ENCODE results near the gene PPARD. TPM values are rescaled to one million over a fixed set of nuclear protein-coding genes. Genes with fewer than 3 reads are reported as not detected.

Gene PPARD
- polyA plus RNA-seq, 2 of the 4 experiments (the other 2 are of a cell fraction), result 3.8 to 5.9 TPM

DNA sequence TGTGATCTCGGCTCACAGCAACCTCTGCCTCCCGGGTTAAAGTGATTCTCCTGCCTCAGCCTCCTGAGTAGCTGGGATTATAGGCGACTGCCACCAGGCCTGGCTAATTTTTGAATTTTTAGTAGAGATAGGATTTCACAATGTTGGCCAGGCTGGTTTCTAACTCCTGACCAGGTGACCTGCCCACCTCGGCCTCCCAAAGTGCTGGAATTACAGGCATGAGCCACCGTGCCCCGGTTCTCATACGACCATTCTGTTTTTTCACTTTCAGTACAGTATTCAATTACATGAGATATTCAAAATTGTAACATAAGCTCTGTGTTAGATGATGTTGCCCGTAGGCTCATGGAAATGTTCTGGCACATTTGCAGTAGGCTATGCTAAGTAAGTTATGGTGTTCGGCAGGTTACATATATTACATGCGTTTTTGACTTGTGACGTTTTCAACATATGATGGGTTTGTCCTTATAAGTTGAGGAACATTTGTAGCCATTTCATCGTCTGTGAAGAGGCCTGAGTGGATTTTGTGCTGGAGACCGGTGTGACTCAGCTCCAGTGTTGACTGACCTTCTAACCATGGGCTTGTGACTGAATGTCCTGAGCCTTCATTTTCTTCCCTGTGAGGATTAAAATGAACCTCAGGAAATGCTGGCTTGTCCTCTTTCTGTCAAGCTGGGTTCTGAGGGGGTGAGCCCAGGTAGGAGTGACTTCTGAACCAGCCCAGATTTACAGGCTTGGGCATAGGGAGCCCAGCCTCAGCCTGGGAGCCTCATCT, 12.2 kb downstream of the PPARD start:
- CTCF ChIA-PET, result interaction anchor here (0.6 to 1.1 kb wide), 3 partner anchors 22 to 95 kb away, joined by 3 read pairs; no protein-coding TSS in a partner anchor
- Histone ChIP-seq H3K4me2 (no peak overlapping the region), H3K4me3 (no peak overlapping the region), H3K9me3 (no peaks in the 10 kb centered on the region), H3K4me1 (no peaks in the 10 kb centered on the region), H3K27ac (no peak overlapping the region)
- WGBS (ENCODE audit: missing lambda C conversion rate), result 91% methylated on average over 13 of the region's 13 CpGs
- TF ChIP-seq FOXS1 (CRISPR knock-in tag; IDR thresholded peaks at IDR 0.05) (no peak), RNF2 (IDR thresholded peaks at IDR 0.05; ENCODE audit: borderline replicate concordance, low read depth) (no peak)
- DNase-seq (ENCODE audit: low read depth in 1 of 2, low spot score in 1 of 2), result no peak
- POLR2A ChIA-PET, result no interaction called here
- FAIRE-seq, result no peak
- ATAC-seq, result no peak

DNA sequence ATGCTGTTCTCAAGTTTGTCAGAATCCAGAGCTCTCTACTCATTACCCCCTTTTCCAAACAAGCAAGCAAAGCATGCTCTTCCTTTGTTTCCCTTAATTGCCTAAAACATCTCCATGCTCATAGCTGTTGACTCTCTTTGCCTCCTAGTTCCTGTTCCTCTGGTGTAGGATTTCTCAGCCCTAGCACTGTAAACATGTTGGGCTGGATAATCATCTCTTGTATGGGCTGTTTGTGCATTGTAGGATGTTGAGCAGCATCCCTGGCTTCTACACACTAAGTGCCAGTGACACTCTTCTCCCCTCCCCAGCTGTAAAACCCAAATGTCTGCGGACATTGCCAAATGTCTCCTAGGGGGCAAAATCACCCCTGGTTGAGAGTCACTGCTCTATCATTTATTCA, 14.0 kb downstream of the PPARD start:
- no peak for ATAC-seq
- POLR2A ChIA-PET, result no interaction called here
- no peak overlapping the region for H3K4me2 ChIP-seq
- H3K4me3 ChIP-seq, result no peak overlapping the region
- no peaks in the 10 kb centered on the region for H3K9me3 ChIP-seq
- no peak overlapping the region for H3K27ac ChIP-seq
- TF ChIP-seq, protein P1, sequence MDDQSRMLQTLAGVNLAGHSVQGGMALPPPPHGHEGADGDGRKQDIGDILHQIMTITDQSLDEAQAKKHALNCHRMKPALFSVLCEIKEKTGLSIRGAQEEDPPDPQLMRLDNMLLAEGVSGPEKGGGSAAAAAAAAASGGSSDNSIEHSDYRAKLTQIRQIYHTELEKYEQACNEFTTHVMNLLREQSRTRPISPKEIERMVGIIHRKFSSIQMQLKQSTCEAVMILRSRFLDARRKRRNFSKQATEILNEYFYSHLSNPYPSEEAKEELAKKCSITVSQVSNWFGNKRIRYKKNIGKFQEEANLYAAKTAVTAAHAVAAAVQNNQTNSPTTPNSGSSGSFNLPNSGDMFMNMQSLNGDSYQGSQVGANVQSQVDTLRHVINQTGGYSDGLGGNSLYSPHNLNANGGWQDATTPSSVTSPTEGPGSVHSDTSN (IDR thresholded peaks at IDR 0.05), result no peak
- TF ChIP-seq HEYL (CRISPR knock-in tag; IDR thresholded peaks at IDR 0.05), result no peak
- TF ChIP-seq JUN (IDR thresholded peaks at IDR 0.05), result no peak
- no peak for TF ChIP-seq GATA3 (IDR thresholded peaks at IDR 0.05; ENCODE audit: borderline replicate concordance)
- no peak for TF ChIP-seq FOXS1 (CRISPR knock-in tag; IDR thresholded peaks at IDR 0.05)
- TF ChIP-seq HDAC2 (IDR thresholded peaks at IDR 0.05), result no peak
- no peak for TF ChIP-seq CEBPB (IDR thresholded peaks at IDR 0.05)
- TF ChIP-seq ELK1 (IDR thresholded peaks at IDR 0.05; ENCODE audit: low read depth, low read length), result no peak
- no peak for TF ChIP-seq CHD4 (IDR thresholded peaks at IDR 0.05; ENCODE audit: borderline replicate concordance)
- no peak for TF ChIP-seq HMGXB4 (CRISPR knock-in tag; IDR thresholded peaks at IDR 0.05; ENCODE audit: borderline replicate concordance)
- no peak for TF ChIP-seq ZNF302 (CRISPR knock-in tag; IDR thresholded peaks at IDR 0.05)
- no peak for TF ChIP-seq RCOR1 (IDR thresholded peaks at IDR 0.05; ENCODE audit: low read depth, low read length)
- no peak for TF ChIP-seq CBX2 (IDR thresholded peaks at IDR 0.05; ENCODE audit: borderline replicate concordance, low read depth)
- no peak for TF ChIP-seq EHF (CRISPR knock-in tag; IDR thresholded peaks at IDR 0.05)
- no peak for TF ChIP-seq FOSB (CRISPR knock-in tag; IDR thresholded peaks at IDR 0.05)
- TF ChIP-seq, protein P2, sequence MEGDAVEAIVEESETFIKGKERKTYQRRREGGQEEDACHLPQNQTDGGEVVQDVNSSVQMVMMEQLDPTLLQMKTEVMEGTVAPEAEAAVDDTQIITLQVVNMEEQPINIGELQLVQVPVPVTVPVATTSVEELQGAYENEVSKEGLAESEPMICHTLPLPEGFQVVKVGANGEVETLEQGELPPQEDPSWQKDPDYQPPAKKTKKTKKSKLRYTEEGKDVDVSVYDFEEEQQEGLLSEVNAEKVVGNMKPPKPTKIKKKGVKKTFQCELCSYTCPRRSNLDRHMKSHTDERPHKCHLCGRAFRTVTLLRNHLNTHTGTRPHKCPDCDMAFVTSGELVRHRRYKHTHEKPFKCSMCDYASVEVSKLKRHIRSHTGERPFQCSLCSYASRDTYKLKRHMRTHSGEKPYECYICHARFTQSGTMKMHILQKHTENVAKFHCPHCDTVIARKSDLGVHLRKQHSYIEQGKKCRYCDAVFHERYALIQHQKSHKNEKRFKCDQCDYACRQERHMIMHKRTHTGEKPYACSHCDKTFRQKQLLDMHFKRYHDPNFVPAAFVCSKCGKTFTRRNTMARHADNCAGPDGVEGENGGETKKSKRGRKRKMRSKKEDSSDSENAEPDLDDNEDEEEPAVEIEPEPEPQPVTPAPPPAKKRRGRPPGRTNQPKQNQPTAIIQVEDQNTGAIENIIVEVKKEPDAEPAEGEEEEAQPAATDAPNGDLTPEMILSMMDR (IDR thresholded peaks at IDR 0.05), result no peak
- TF ChIP-seq RAD21 (conservative IDR thresholded peaks at IDR 0.05 in 1 of 2, IDR thresholded peaks at IDR 0.05 in 1 of 2), result no peak
- 0 out of 3 replicates have a peak, but pooled peaks cover 3% of the 10 kb centered on the region for H3K4me1 ChIP-seq
- DNase-seq (ENCODE audit: low read depth in 1 of 2, low spot score in 1 of 2), result no peak
- WGBS (ENCODE audit: missing lambda C conversion rate), result 100% methylated on average over 1 of the region's 1 CpG
- FAIRE-seq, result no peak
- CTCF ChIA-PET, result interaction anchor here (0.6 to 1.2 kb wide), 3 partner anchors 8 to 15 kb away, joined by 3 to 5 read pairs (median 3); no protein-coding TSS in a partner anchor
